GM19467 (cell line): ENCODE results near the gene DNAAF1.

Experiments used
- ATAC-seq: cut with Tn5 transposase; IDR thresholded peaks from one replicate; pipeline ENCODE4 v1.9.1; 2021; ENCODE audit warnings: mild to moderate bottlenecking, moderate library complexity; ENCODE audit not compliant: unreplicated experiment

The DNAAF1 gene

GRCh38 chr16:84121007-84121406 lies 24.1 kb upstream of the DNAAF1 start:
- ATAC-seq, result no peak

GRCh38 chr16:84124257-84125073 lies 20.6 kb upstream of the DNAAF1 start:
- ATAC-seq, result no peak

- no peak for ATAC-seq
These were observed 14.0 kb upstream of the DNAAF1 start for GRCh38 chr16:84131117-84131516.

- no peak for ATAC-seq
These were observed 12.4 kb upstream of the DNAAF1 start for GRCh38 chr16:84132527-84133285.

- no peak for ATAC-seq
These were observed 8.6 kb upstream of the DNAAF1 start for GRCh38 chr16:84136331-84137125.

GRCh38 chr16:84137287-84137686 lies 7.8 kb upstream of the DNAAF1 start:
- ATAC-seq, result no peak

- ATAC-seq, result no peak
These were observed 7.2 kb upstream of the DNAAF1 start for GRCh38 chr16:84137769-84138357.

- ATAC-seq, result no peak
These were observed 6.6 kb upstream of the DNAAF1 start for GRCh38 chr16:84138500-84138823.

GRCh38 chr16:84138824-84139627 lies 6.1 kb upstream of the DNAAF1 start:
- ATAC-seq, result peak; percentile 63

GRCh38 chr16:84139628-84140258 lies 5.4 kb upstream of the DNAAF1 start:
- no peak for ATAC-seq

- no peak for ATAC-seq
These were observed 3.9 kb upstream of the DNAAF1 start for GRCh38 chr16:84141143-84141670.

GRCh38 chr16:84143081-84143480 lies 2.0 kb upstream of the DNAAF1 start:
- no peak for ATAC-seq

GRCh38 chr16:84143784-84144199 lies 1.3 kb upstream of the DNAAF1 start:
- no peak for ATAC-seq

- ATAC-seq, result no peak
These were observed 774 bp upstream of the DNAAF1 start for GRCh38 chr16:84144209-84144858.

GRCh38 chr16:84150926-84151325 lies 5.8 kb downstream of the DNAAF1 start:
- no peak for ATAC-seq

- ATAC-seq, result no peak
These were observed 8.6 kb downstream of the DNAAF1 start for GRCh38 chr16:84153660-84154214.

- ATAC-seq, result no peak
These were observed 10.1 kb downstream of the DNAAF1 start for GRCh38 chr16:84155226-84155625.

- no peak for ATAC-seq
These were observed 10.7 kb downstream of the DNAAF1 start for GRCh38 chr16:84155771-84156170.

GRCh38 chr16:84156342-84156784 lies 11.3 kb downstream of the DNAAF1 start:
- no peak for ATAC-seq
